Activated CD4-positive, alpha-beta T cell treated with anti-CD3 and anti-CD28 coated beads, Interleukin-2, amount 10 ng/mL, durations not matched to agents 24 days and 14 days (primary cell): Measurements from ENCODE around the gene EXOC2. TPM values are rescaled to one million over a fixed set of nuclear protein-coding genes. Genes with fewer than 3 reads are reported as not detected.
A peak's percentile ranks its signal among the peaks of the same experiment; 100 is the strongest.

Source experiments
- DNase-seq: peaks from one replicate; pipeline ENCODE4 v3.0.0; 2022
- H3K27ac Mint-ChIP-seq: one replicate; pipeline ENCODE4 v1.8.0; 2022; ENCODE audit warnings: mild to moderate bottlenecking, mixed read lengths
- H3K27me3 Mint-ChIP-seq: one replicate; pipeline ENCODE4 v1.8.0; 2022; ENCODE audit warnings: mixed read lengths
- H3K36me3 Mint-ChIP-seq: one replicate; pipeline ENCODE4 v1.8.0; 2022; ENCODE audit warnings: low read depth, mild to moderate bottlenecking, mixed read lengths
- H3K4me1 Mint-ChIP-seq: one replicate; pipeline ENCODE4 v1.8.0; 2021; ENCODE audit warnings: mixed read lengths
- H3K4me3 Mint-ChIP-seq: one replicate; pipeline ENCODE4 v1.8.0; 2022; ENCODE audit warnings: mild to moderate bottlenecking, moderate library complexity, mixed read lengths
- H3K9me3 Mint-ChIP-seq: one replicate; pipeline ENCODE4 v1.8.0; 2021; ENCODE audit warnings: mixed read lengths
- intact Hi-C: fragments of 100-400 bp; cut with micrococcal nuclease; formaldehyde crosslinking; loops from one replicate; pipeline ENCODE4 v1.15.1; 2023
- total RNA-seq: library from RNA; stranded (reverse); gene quantifications from 2 replicates; pipeline ENCODE4 v1.2.3, GENCODE V29; 2022

EXOC2 gene
- total RNA-seq, 1 donor from 2014 or later: 43.6 TPM

DNA sequence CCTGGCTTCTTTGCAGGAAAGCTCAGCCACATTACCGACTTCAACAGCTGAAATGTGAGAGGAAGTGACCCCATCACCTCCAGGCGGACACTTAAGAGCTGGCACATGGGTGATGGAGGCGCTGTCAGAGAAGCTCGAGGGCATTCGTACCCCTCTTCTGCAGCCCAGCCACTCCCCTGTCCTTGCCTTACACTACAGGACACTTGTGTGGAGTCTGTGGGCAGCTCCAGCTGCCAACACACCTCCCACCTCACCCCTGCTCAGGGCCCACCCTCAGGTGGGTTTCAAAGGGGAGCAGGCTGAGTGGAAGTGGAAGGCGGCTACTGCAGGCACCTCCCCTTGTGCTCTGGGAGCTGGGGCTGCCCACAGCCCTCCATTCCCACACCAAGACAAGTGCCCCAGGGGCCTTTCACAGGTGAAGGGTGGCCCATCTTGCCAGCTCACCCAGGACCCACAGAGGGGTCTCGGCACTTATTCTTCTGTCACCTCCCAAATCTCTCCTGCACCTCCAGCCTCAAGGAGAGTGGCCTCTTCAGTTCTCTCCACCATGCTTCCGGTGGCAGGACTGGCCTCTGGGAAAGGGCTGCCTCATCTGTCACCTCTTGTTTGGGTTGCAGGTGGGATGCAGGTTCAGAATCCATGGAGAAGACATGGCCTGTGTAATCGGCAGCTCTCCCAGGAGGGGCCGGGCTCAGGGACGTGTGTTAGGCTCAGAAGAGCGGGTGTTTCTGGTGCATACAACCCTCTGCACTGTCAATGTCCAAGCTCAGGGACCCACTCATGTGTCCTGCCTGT, 251.6 kb downstream of the EXOC2 start:
- peaks cover 4% of the 10 kb centered on the region for H3K9me3 Mint-ChIP-seq
- intact Hi-C loops: no loop called here
- no peak for DNase-seq
- H3K36me3 Mint-ChIP-seq: peaks cover under 1% of the 10 kb centered on the region
- H3K4me3 Mint-ChIP-seq: no peak overlapping the region
- H3K27ac Mint-ChIP-seq: no peak overlapping the region
- H3K27me3 Mint-ChIP-seq: no peaks in the 10 kb centered on the region
- peaks cover 42% of the 10 kb centered on the region for H3K4me1 Mint-ChIP-seq

DNA sequence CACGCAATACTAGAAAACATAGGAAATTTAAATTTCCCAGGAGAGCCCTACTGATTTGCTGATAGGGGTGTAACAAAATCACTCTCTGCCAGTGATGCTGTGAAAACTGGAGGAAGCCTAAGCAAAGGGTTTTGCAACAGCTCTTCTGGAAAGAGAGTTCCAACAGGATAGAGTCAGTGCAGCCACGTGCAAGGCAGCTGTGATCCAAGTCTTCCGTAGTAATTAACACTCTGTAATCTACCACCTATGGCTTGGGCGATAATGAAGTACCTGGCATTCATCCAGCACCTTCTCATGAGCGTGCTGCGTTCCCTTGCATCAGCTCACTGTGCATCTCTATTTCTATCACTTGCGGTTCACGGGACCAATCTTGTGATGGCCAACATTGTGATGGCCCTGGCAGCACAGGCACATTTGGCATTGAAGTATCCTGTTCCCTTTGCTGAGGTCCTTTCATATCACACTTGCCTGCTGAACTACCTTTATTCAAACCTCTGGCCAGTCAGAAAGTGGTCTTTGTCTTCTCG, 253.2 kb downstream of the EXOC2 start:
- Mint-ChIP-seq H3K9me3 (peaks cover 4% of the 10 kb centered on the region), H3K4me1 (peaks cover 35% of the 10 kb centered on the region), H3K27ac (no peak overlapping the region), H3K36me3 (peaks cover 4% of the 10 kb centered on the region), H3K4me3 (no peak overlapping the region), H3K27me3 (no peaks in the 10 kb centered on the region)
- DNase-seq: no peak
- intact Hi-C loops: no loop called here

DNA sequence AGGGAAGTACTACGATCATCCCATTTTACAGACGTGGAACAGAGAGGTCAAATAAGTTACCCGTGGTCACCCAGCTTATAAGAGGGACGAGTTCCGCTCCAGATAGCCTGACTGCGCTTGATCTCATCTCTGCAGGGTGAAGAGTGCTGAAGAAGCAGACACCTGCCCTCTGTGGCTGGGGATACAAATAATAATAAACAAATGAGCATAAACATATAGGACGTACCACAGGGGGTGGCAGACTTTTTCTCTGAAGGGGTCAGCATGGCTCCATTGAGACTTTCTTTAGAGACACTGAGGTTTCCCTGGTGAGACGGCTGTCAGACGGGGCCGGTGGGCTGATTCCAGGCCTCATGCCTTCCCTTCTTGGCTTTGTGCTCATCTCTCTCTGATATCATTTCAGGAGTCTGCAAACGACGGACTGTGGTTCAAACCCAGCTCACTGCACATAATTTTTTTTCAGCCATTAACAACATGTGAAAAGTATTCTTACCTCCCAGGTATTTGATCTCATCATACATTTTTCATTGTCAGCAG, 254.2 kb downstream of the EXOC2 start:
- Mint-ChIP-seq H3K4me1 (peaks cover 35% of the 10 kb centered on the region), H3K9me3 (peaks cover 4% of the 10 kb centered on the region), H3K36me3 (peaks cover 4% of the 10 kb centered on the region), H3K27me3 (no peaks in the 10 kb centered on the region), H3K4me3 (no peak overlapping the region), H3K27ac (no peak overlapping the region)
- DNase-seq: no peak
- intact Hi-C loops: no loop called here

DNA sequence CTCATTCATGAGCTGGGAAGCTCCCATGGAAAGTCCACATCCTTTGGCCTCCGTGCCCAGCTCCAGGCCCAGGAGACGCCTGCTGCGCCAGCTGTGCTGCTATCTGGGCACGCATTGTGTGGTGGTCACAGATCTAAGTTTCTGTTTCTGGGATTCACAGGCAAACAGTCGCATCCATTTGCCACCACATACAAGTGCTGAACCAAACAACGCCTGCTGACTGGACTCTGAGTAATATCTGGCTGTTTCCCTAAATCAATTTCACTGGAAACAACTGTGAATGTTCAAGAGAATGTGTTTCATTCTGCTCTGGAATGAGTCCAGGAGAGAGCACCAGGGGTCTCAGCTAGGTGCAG, 255.9 kb downstream of the EXOC2 start:
- intact Hi-C loops: no loop called here
- no peaks in the 10 kb centered on the region for H3K27me3 Mint-ChIP-seq
- H3K4me3 Mint-ChIP-seq: no peak overlapping the region
- peaks cover 6% of the 10 kb centered on the region for H3K36me3 Mint-ChIP-seq
- no peak for DNase-seq
- peaks cover 4% of the 10 kb centered on the region for H3K9me3 Mint-ChIP-seq
- H3K27ac Mint-ChIP-seq: no peak overlapping the region
- H3K4me1 Mint-ChIP-seq: peaks cover 41% of the 10 kb centered on the region

DNA sequence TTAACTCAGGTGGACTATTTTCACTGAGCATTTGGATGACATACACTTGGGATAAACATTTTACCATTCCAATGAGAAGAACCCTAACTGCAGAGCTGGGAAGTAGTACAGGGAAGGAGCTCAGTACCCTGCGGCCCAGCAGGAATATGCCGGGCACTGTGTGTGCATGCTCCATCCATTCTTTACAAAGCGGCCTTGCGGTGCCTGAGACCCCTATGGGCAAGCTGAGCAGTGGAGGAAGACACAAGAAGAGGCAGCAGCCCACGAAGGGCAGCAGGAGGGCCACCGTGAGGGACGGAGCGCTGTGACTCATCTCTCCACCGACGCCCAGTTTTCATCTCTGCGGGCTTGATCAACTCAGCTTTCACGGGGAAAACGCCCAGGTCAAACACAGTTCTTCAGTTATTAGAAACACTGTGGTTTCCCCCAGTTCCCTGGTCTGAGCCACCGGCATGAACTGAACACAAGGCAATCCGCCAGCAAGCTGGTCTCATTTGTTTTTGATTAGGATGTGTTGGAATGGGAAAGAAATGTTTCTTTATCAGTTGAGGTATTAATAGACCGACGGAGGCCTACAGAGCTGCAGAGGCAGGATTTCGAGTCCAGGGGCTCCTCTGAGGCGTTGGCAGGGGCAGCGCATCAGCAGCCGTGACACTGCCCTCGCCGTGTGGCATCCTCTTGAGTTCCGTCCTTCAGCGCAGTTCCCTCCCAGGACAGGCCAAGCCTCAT, 256.5 kb downstream of the EXOC2 start:
- DNase-seq: no peak
- Mint-ChIP-seq H3K9me3 (peaks cover 4% of the 10 kb centered on the region), H3K4me3 (no peak overlapping the region), H3K27ac (peak overlapping the region; percentile 20), H3K4me1 (peaks cover 47% of the 10 kb centered on the region), H3K27me3 (no peaks in the 10 kb centered on the region), H3K36me3 (peaks cover 8% of the 10 kb centered on the region)
- intact Hi-C loops: no loop called here

DNA sequence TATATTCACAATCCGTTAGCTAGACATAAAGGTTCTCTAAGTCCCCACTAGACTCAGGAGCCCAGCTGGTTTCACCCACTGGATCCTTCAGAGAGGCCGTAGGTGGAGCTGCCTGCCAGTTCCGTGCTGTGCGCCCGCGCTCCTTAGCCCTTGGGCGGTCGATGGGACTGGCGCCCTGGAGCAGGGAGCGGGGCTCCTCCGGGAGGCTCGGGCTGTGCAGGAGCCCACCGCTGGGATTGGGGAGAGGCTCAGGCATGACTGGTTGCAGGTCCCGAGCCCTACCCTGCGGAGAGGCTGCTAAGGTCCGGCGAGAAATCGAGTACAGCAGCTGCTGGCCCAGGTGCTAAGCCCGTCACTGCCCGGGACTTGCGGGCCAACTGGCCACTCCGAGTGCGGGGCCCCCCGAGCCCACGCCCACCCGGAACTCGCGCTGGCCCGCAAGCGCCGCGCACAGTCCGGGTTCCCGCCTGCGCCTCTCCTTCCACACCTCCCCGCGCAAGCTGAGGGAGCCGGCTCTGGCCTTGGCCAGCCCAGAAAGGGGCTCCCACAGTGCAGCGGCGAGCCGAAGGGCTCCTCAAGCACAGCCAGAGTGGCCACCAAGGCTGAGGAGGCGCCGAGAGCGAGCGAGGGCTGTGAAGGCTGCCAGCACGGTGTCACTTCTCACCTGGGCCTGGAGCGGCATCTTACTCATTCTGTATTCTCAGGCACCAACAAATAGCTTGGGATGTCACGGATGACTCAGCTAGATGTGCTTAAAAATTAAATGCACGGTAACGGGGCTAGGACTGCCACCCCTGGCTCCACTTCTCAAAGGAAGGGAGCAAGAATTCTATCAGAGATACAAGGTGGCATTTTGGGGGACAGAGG, 257.3 kb downstream of the EXOC2 start:
- intact Hi-C loops: no loop called here
- Mint-ChIP-seq H3K4me1 (peaks cover 51% of the 10 kb centered on the region), H3K4me3 (peak overlapping the region; percentile 77)

More for the DNA sequence above, 257.3 kb downstream of the EXOC2 start:
- peaks cover 4% of the 10 kb centered on the region for H3K9me3 Mint-ChIP-seq
- H3K27ac Mint-ChIP-seq: peak overlapping the region; percentile 96
- no peaks in the 10 kb centered on the region for H3K27me3 Mint-ChIP-seq
- DNase-seq: no peak
- peaks cover 8% of the 10 kb centered on the region for H3K36me3 Mint-ChIP-seq

Other genes with a start within 250 kb of the EXOC2 start
- 2.1 and 3.3 TPM in 2 replicates for gene HUS1B, start 36.0 kb downstream of the EXOC2 start, total RNA-seq